Measurements from ENCODE around the gene SP2.

DNA sequence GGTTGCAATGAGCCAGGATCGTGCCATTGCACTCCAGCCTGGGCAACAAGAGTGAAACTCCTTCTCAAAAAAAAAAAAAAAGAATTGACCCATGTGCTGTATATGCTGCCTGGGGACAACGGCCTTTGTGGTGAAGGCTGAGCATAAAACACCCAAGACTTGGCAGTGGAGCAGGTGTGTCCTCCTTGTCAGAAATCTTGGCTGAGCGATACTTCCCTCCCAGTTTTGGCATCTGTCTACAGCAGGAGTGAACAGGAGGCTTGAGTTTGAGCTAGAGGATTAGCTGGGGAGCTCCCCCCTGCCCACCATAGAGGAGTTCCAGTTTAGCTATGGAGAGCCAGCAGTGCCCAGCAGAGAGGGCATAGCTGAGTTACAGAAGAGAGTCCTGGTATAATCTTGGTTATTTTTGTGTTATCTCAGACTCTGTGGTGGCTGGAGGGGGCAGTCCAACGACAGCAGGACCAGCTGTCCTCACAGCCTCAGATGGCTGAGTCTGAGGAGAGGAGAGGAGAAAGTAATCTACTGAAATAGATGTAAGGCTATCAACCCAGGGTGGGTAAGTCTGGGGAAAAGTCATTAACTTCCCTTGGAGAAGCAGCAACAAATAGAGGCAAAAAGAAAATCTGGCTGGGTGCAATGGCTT lies 18.4 kb downstream of the SP2 start:
- TF ChIP-seq, protein P1, sequence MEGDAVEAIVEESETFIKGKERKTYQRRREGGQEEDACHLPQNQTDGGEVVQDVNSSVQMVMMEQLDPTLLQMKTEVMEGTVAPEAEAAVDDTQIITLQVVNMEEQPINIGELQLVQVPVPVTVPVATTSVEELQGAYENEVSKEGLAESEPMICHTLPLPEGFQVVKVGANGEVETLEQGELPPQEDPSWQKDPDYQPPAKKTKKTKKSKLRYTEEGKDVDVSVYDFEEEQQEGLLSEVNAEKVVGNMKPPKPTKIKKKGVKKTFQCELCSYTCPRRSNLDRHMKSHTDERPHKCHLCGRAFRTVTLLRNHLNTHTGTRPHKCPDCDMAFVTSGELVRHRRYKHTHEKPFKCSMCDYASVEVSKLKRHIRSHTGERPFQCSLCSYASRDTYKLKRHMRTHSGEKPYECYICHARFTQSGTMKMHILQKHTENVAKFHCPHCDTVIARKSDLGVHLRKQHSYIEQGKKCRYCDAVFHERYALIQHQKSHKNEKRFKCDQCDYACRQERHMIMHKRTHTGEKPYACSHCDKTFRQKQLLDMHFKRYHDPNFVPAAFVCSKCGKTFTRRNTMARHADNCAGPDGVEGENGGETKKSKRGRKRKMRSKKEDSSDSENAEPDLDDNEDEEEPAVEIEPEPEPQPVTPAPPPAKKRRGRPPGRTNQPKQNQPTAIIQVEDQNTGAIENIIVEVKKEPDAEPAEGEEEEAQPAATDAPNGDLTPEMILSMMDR (IDR thresholded peaks at IDR 0.05), result no peak
- TF ChIP-seq POLR2A (IDR thresholded peaks at IDR 0.05), result no peak
